Caco-2 (cell line): ENCODE results near the gene IGFN1. TPM values are rescaled to one million over a fixed set of nuclear protein-coding genes. Genes with fewer than 3 reads are reported as not detected.

ENCODE experiments used
- BruUV-seq: library from RNA; stranded (reverse); fragments of 400-500 nt; replicated peaks from 2 replicates; lab custom pipeline; 2021; lab: Mats Ljungman, UMichigan
- CTCF ChIA-PET: fragments of 300-600 bp; sonication (Branson Sonifier 250); formaldehyde crosslinking; loops from one replicate; lab custom pipeline; 2022; ENCODE audit warnings: antibody characterized with exemption; lab: Charles Lee
- POLR2A ChIA-PET: fragments of 300-600 bp; sonication (Branson Sonifier 250); formaldehyde crosslinking; loops from one replicate; lab custom pipeline; 2022; ENCODE audit warnings: antibody characterized with exemption; lab: Charles Lee
- DNase-seq, 2 experiments: peaks; one replicate each; pipeline versions ENCODE4 v3.0.0 to v3.0.0-alpha.2; 2020 to 2022
- H3K27me3 ChIP-seq: replicated peaks from 2 replicates; pipeline ENCODE4 v1.6.0; 2011; ENCODE audit warnings: low read length; ENCODE audit not compliant: control insufficient read depth, insufficient read depth
- H3K36me3 ChIP-seq: 2 replicates; pipeline ENCODE4 v1.5.1; 2011; ENCODE audit warnings: low read length; ENCODE audit not compliant: control insufficient read depth, insufficient read depth
- H3K4me1 ChIP-seq: fragments of 250-450 bp; sonication (Bioruptor Pico); 2 replicates; pipeline ENCODE4 v1.5.1; 2020; ENCODE audit warnings: mild to moderate bottlenecking
- H3K4me3 ChIP-seq: 2 replicates; pipeline ENCODE4 v1.5.1; 2011; ENCODE audit warnings: low read depth, mild to moderate bottlenecking, control low read depth, low read length
- H3K9me3 ChIP-seq: fragments of 250-450 bp; sonication (Bioruptor Pico); 2 replicates; pipeline ENCODE4 v1.5.1; 2020; ENCODE audit warnings: mild to moderate bottlenecking, moderate library complexity
- H3K27ac Mint-ChIP-seq: one replicate; pipeline ENCODE4 v1.8.0; 2022; ENCODE audit warnings: mixed read lengths; ENCODE audit not compliant: unreplicated experiment
- H3K27me3 Mint-ChIP-seq: one replicate; pipeline ENCODE4 v1.8.0; 2022; ENCODE audit warnings: mixed read lengths; ENCODE audit not compliant: insufficient read depth, unreplicated experiment
- H3K36me3 Mint-ChIP-seq: one replicate; pipeline ENCODE4 v1.8.0; 2022; ENCODE audit warnings: mild to moderate bottlenecking, mixed read lengths; ENCODE audit not compliant: insufficient read depth, unreplicated experiment
- H3K4me1 Mint-ChIP-seq: one replicate; pipeline ENCODE4 v1.8.0; 2022; ENCODE audit warnings: low read depth, mixed read lengths; ENCODE audit not compliant: unreplicated experiment
- H3K4me3 Mint-ChIP-seq: one replicate; pipeline ENCODE4 v1.8.0; 2022; ENCODE audit warnings: mild to moderate bottlenecking, moderate library complexity, mixed read lengths; ENCODE audit not compliant: unreplicated experiment
- H3K9me3 Mint-ChIP-seq: one replicate; pipeline ENCODE4 v1.8.0; 2022; ENCODE audit warnings: mixed read lengths; ENCODE audit not compliant: unreplicated experiment
- CTCF ChIP-seq, 2 experiments: fragments of 200-600 bp in 1 of 2; IDR thresholded peaks; 1 replicate in 1 of 2; 2 replicates in 1 of 2; pipeline versions ENCODE4 v1.5.1 to v1.8.0; 2011 to 2022; ENCODE audit warnings: antibody characterized with exemption in 1 of 2, control low read depth in 1 of 2, inconsistent platforms in 1 of 2, low read depth in 1 of 2, low read length in 1 of 2, mild to moderate bottlenecking in 1 of 2, moderate library complexity in 1 of 2; ENCODE audit not compliant: insufficient read depth in 1 of 2, severe bottlenecking in 1 of 2, unreplicated experiment in 1 of 2
- intact Hi-C: fragments of 100-400 bp; cut with micrococcal nuclease; formaldehyde crosslinking; loops from one replicate; pipeline ENCODE4 v1.10.0; 2022; ENCODE audit not compliant: unreplicated experiment
- total RNA-seq: library from RNA; stranded (reverse); gene quantifications from 2 replicates; pipeline ENCODE4 v1.2.3, GENCODE V29; 2022

The IGFN1 gene
- total RNA-seq, 1 experiment from 2014 or later = 0.23 TPM

- Mint-ChIP-seq H3K9me3 (peaks cover under 1% of the 10 kb centered on the region), H3K4me3 (peak overlapping the region; percentile 4), H3K27ac (peak overlapping the region; percentile 31), H3K36me3 (peaks cover 20% of the 10 kb centered on the region), H3K4me1 (peaks cover 44% of the 10 kb centered on the region), H3K27me3 (no peaks in the 10 kb centered on the region)
- Histone ChIP-seq H3K4me3 (no peak overlapping the region), H3K27me3 (no peaks in the 10 kb centered on the region), H3K4me1 (peaks cover 50% of the 10 kb centered on the region), H3K9me3 (no peaks in the 10 kb centered on the region), H3K36me3 (no peaks in the 10 kb centered on the region)
- intact Hi-C loops = no loop called here
- BruUV-seq = no TSS peak
- no peak for TF ChIP-seq CTCF (IDR thresholded peaks at IDR 0.05; ENCODE audit: insufficient read depth in 1 of 2, low read depth in 1 of 2, low read length in 1 of 2, severe bottlenecking in 1 of 2, unreplicated experiment in 1 of 2)
- CTCF ChIA-PET = interaction anchor here (0.6 kb wide), 1 partner anchor 150 kb away, joined by 3 read pairs; no protein-coding TSS in a partner anchor
- POLR2A ChIA-PET = no interaction called here
- no peak for DNase-seq
Measured at GRCh38 chr1:201173736-201174135, 16.9 kb upstream of the IGFN1 start.

- Histone ChIP-seq H3K4me3 (no peak overlapping the region), H3K9me3 (no peaks in the 10 kb centered on the region), H3K36me3 (no peaks in the 10 kb centered on the region), H3K27me3 (no peaks in the 10 kb centered on the region), H3K4me1 (peaks cover 36% of the 10 kb centered on the region)
- peaks cover 8% of the 10 kb centered on the region for H3K36me3 Mint-ChIP-seq
- no peak overlapping the region for H3K4me3 Mint-ChIP-seq
- ChIA-PET POLR2A (no interaction called here), CTCF (no interaction called here)
- no peaks in the 10 kb centered on the region for H3K27me3 Mint-ChIP-seq
- no TSS peak for BruUV-seq
- no peak for TF ChIP-seq CTCF (IDR thresholded peaks at IDR 0.05; ENCODE audit: insufficient read depth in 1 of 2, low read depth in 1 of 2, low read length in 1 of 2, severe bottlenecking in 1 of 2, unreplicated experiment in 1 of 2)
- intact Hi-C loops = no loop called here
- H3K4me1 Mint-ChIP-seq = peaks cover 31% of the 10 kb centered on the region
- H3K9me3 Mint-ChIP-seq = peaks cover 11% of the 10 kb centered on the region
- no peak for DNase-seq
- peak overlapping the region; percentile 26 for H3K27ac Mint-ChIP-seq
Measured at GRCh38 chr1:201175820-201176500, 14.7 kb upstream of the IGFN1 start.

- Histone ChIP-seq H3K4me3 (no peak overlapping the region), H3K4me1 (peaks cover 32% of the 10 kb centered on the region), H3K27me3 (no peaks in the 10 kb centered on the region), H3K36me3 (no peaks in the 10 kb centered on the region), H3K9me3 (no peaks in the 10 kb centered on the region)
- Mint-ChIP-seq H3K27me3 (peaks cover 3% of the 10 kb centered on the region), H3K9me3 (peaks cover 11% of the 10 kb centered on the region), H3K36me3 (no peaks in the 10 kb centered on the region), H3K4me1 (peaks cover 24% of the 10 kb centered on the region), H3K4me3 (no peak overlapping the region), H3K27ac (peak overlapping the region; percentile 38)
- intact Hi-C loops = no loop called here
- no peak for TF ChIP-seq CTCF (IDR thresholded peaks at IDR 0.05; ENCODE audit: insufficient read depth in 1 of 2, low read depth in 1 of 2, low read length in 1 of 2, severe bottlenecking in 1 of 2, unreplicated experiment in 1 of 2)
- POLR2A ChIA-PET = no interaction called here
- no peak for DNase-seq
- CTCF ChIA-PET = no interaction called here
- BruUV-seq = no TSS peak
Measured at GRCh38 chr1:201176940-201177339, 13.7 kb upstream of the IGFN1 start.
